Astrocyte (in vitro differentiated cells and primary cell): Measurements from ENCODE around the gene TM9SF4. TPM values are rescaled to one million over a fixed set of nuclear protein-coding genes. Genes with fewer than 3 reads are reported as not detected.

Source experiments
- DNase-seq: peaks from one replicate; pipeline ENCODE4 v3.0.0-alpha.2; 2010; ENCODE audit warnings: low read depth
- FAIRE-seq: peaks from 2 replicates; lab custom pipeline; 2011; peaks lifted over from hg19 to GRCh38; lab: Jason Lieb, UNC
- H2AFZ ChIP-seq: 2 replicates; pipeline ENCODE4 v1.6.0; 2012; ENCODE audit warnings: low read depth, low read length, inconsistent platforms
- H3K27ac ChIP-seq: 2 replicates; pipeline ENCODE4 v1.5.1; 2011; ENCODE audit warnings: low read depth, low read length, inconsistent platforms
- H3K27me3 ChIP-seq: 2 replicates; pipeline ENCODE4 v1.6.0; 2011; ENCODE audit warnings: low read length, inconsistent platforms; ENCODE audit not compliant: insufficient read depth
- H3K36me3 ChIP-seq: 2 replicates; pipeline ENCODE4 v1.5.1; 2011; ENCODE audit warnings: low read length, inconsistent platforms; ENCODE audit not compliant: insufficient read depth
- H3K4me1 ChIP-seq: 2 replicates; pipeline ENCODE4 v1.5.1; 2011; ENCODE audit warnings: low read length, inconsistent platforms; ENCODE audit not compliant: insufficient read depth
- H3K4me2 ChIP-seq: 2 replicates; pipeline ENCODE4 v1.6.0; 2012; ENCODE audit warnings: low read length, inconsistent platforms
- H3K4me3 ChIP-seq: 2 replicates; pipeline ENCODE4 v1.5.1; 2011; ENCODE audit warnings: low read depth, mild to moderate bottlenecking, low read length, inconsistent platforms; ENCODE audit not compliant: insufficient read depth
- H3K79me2 ChIP-seq: 2 replicates; pipeline ENCODE4 v1.6.0; 2012; ENCODE audit warnings: mild to moderate bottlenecking, low read length, inconsistent platforms; ENCODE audit not compliant: insufficient read depth
- H3K9ac ChIP-seq: 2 replicates; pipeline ENCODE4 v1.6.0; 2012; ENCODE audit warnings: mild to moderate bottlenecking, low read length, inconsistent platforms
- H3K9me3 ChIP-seq: 2 replicates; pipeline ENCODE4 v1.5.1; 2012; ENCODE audit warnings: low read depth, mild to moderate bottlenecking, low read length, inconsistent platforms; ENCODE audit not compliant: insufficient read depth
- H4K20me1 ChIP-seq: 2 replicates; pipeline ENCODE4 v1.6.0; 2012; ENCODE audit warnings: low read length, inconsistent platforms; ENCODE audit not compliant: insufficient read depth
- H3K27ac Mint-ChIP-seq: one replicate; pipeline ENCODE4 v1.8.0; 2021; ENCODE audit warnings: mild to moderate bottlenecking, mixed read lengths; ENCODE audit not compliant: unreplicated experiment
- H3K27me3 Mint-ChIP-seq: one replicate; pipeline ENCODE4 v1.8.0; 2021; ENCODE audit warnings: low read depth, mixed read lengths; ENCODE audit not compliant: unreplicated experiment
- H3K36me3 Mint-ChIP-seq: one replicate; pipeline ENCODE4 v1.8.0; 2021; ENCODE audit warnings: low read depth, mixed read lengths; ENCODE audit not compliant: unreplicated experiment
- H3K4me1 Mint-ChIP-seq: one replicate; pipeline ENCODE4 v1.8.0; 2021; ENCODE audit warnings: low read depth, mixed read lengths; ENCODE audit not compliant: unreplicated experiment
- H3K4me3 Mint-ChIP-seq: one replicate; pipeline ENCODE4 v1.8.0; 2021; ENCODE audit warnings: mild to moderate bottlenecking, moderate library complexity, mixed read lengths; ENCODE audit not compliant: unreplicated experiment
- H3K9me3 Mint-ChIP-seq: one replicate; pipeline ENCODE4 v1.8.0; 2021; ENCODE audit warnings: mild to moderate bottlenecking, mixed read lengths; ENCODE audit not compliant: unreplicated experiment
- EZH2 ChIP-seq: IDR thresholded peaks from 2 replicates; pipeline ENCODE4 v1.6.1; 2012; ENCODE audit warnings: mild to moderate bottlenecking, low read length, inconsistent platforms; ENCODE audit not compliant: insufficient read depth
- total RNA-seq: library from RNA; stranded (reverse); gene quantifications from 2 replicates; pipeline ENCODE4 v1.2.1, GENCODE V29; 2021
- TF ChIP-seq, protein P1 (sequence below): IDR thresholded peaks from 2 replicates; pipeline ENCODE4 v1.5.1; 2011; ENCODE audit warnings: low read depth, mild to moderate bottlenecking, inconsistent platforms, low read length, moderate library complexity; ENCODE audit not compliant: insufficient read depth

Gene TM9SF4
- total RNA-seq, 1 donor from 2014 or later, result 64.0 TPM

- H3K36me3 Mint-ChIP-seq, result peaks cover 14% of the 10 kb centered on the region
- H3K4me1 Mint-ChIP-seq, result peaks cover 54% of the 10 kb centered on the region
- peaks cover 78% of the 10 kb centered on the region for H4K20me1 ChIP-seq
- TF ChIP-seq, protein P1, sequence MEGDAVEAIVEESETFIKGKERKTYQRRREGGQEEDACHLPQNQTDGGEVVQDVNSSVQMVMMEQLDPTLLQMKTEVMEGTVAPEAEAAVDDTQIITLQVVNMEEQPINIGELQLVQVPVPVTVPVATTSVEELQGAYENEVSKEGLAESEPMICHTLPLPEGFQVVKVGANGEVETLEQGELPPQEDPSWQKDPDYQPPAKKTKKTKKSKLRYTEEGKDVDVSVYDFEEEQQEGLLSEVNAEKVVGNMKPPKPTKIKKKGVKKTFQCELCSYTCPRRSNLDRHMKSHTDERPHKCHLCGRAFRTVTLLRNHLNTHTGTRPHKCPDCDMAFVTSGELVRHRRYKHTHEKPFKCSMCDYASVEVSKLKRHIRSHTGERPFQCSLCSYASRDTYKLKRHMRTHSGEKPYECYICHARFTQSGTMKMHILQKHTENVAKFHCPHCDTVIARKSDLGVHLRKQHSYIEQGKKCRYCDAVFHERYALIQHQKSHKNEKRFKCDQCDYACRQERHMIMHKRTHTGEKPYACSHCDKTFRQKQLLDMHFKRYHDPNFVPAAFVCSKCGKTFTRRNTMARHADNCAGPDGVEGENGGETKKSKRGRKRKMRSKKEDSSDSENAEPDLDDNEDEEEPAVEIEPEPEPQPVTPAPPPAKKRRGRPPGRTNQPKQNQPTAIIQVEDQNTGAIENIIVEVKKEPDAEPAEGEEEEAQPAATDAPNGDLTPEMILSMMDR, result no peak
- no peak for TF ChIP-seq EZH2
- DNase-seq, result no peak
- H2AFZ ChIP-seq, result no peak overlapping the region
- H3K27ac ChIP-seq, result no peak overlapping the region
- H3K9ac ChIP-seq, result peak overlapping the region; percentile 28
- no peaks in the 10 kb centered on the region for H3K27me3 ChIP-seq
- no peak overlapping the region for H3K4me3 Mint-ChIP-seq
- H3K9me3 ChIP-seq, result no peaks in the 10 kb centered on the region
- peaks cover 2% of the 10 kb centered on the region for H3K9me3 Mint-ChIP-seq
- H3K4me1 ChIP-seq, result peaks cover 28% of the 10 kb centered on the region
- peaks cover 18% of the 10 kb centered on the region for H3K36me3 ChIP-seq
- peak overlapping the region; percentile 53 for H3K27ac Mint-ChIP-seq
- H3K27me3 Mint-ChIP-seq, result no peaks in the 10 kb centered on the region
- H3K79me2 ChIP-seq, result peaks cover 93% of the 10 kb centered on the region
- peak overlapping the region; percentile 23 for H3K4me2 ChIP-seq
- FAIRE-seq, result no peak
- H3K4me3 ChIP-seq, result no peak overlapping the region
These were observed 94.1 kb downstream of the TM9SF4 start for GRCh38 chr20:32203356-32204204.

GRCh38 chr20:32204205-32205109, 94.9 kb downstream of the TM9SF4 start:
- Histone ChIP-seq H4K20me1 (peaks cover 74% of the 10 kb centered on the region), H3K4me1 (peaks cover 32% of the 10 kb centered on the region), H3K4me2 (peak overlapping the region; percentile 23), H2AFZ (no peak overlapping the region), H3K9ac (peak overlapping the region; percentile 28), H3K4me3 (no peak overlapping the region), H3K9me3 (no peaks in the 10 kb centered on the region), H3K27me3 (no peaks in the 10 kb centered on the region), H3K79me2 (peaks cover 93% of the 10 kb centered on the region), H3K36me3 (peaks cover 9% of the 10 kb centered on the region), H3K27ac (no peak overlapping the region)
- H3K9me3 Mint-ChIP-seq, result peaks cover 2% of the 10 kb centered on the region
- DNase-seq (no peak), FAIRE-seq (no peak)
- H3K36me3 Mint-ChIP-seq, result peaks cover 12% of the 10 kb centered on the region
- peaks cover 62% of the 10 kb centered on the region for H3K4me1 Mint-ChIP-seq
- no peaks in the 10 kb centered on the region for H3K27me3 Mint-ChIP-seq
- H3K4me3 Mint-ChIP-seq, result peak overlapping the region; percentile 15
- H3K27ac Mint-ChIP-seq, result peak overlapping the region; percentile 53
- TF ChIP-seq, protein P1, result no peak
- no peak for TF ChIP-seq EZH2
